ENCODE measurements around the gene SLC35E1.

DNA sequence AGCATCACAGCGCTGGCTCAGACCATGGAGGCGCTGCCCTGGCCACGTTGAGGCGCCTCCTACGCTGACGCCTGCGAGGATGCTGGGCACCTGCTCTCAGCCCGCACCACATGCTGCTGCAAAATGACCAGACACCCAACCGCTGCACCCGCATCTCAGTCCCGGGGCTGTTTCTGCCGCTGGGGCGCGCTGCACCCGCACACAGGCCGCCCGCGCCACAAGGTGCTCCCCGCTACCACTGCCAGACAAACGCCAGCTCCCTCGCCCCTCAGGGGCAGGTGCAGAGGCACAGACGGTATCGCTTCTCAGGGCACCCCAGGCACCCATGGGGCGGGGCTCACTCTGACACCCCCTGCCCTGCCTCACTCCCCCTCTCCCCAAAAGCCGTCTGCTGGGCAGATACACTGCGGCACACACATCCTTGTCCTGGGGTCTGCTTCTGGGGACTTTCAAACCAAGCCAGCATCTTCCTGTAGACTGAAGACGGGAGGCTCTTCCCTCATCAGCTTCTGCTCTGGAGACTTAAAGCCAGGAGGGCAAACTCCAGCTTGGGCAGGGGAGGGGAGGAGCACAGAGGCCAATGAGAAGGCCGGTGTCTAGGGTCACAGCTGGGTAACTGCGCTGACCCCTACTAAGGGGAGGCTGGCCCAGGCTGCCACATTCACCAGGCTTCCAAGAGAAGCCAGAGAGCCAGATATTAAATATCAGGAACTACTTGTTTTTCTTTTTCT is 46.3 kb downstream of the SLC35E1 start:
- TF ChIP-seq POLR2AphosphoS5 (IDR thresholded peaks at IDR 0.05; ENCODE audit: low read depth, low read length): no peak
- TF ChIP-seq, protein P1, sequence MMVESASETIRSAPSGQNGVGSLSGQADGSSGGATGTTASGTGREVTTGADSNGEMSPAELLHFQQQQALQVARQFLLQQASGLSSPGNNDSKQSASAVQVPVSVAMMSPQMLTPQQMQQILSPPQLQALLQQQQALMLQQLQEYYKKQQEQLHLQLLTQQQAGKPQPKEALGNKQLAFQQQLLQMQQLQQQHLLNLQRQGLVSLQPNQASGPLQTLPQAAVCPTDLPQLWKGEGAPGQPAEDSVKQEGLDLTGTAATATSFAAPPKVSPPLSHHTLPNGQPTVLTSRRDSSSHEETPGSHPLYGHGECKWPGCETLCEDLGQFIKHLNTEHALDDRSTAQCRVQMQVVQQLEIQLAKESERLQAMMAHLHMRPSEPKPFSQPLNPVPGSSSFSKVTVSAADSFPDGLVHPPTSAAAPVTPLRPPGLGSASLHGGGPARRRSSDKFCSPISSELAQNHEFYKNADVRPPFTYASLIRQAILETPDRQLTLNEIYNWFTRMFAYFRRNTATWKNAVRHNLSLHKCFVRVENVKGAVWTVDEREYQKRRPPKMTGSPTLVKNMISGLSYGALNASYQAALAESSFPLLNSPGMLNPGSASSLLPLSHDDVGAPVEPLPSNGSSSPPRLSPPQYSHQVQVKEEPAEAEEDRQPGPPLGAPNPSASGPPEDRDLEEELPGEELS (CRISPR knock-in tag; IDR thresholded peaks at IDR 0.05): no peak
- TF ChIP-seq ETV5 (CRISPR knock-in tag; IDR thresholded peaks at IDR 0.05; ENCODE audit: borderline replicate concordance): no peak
- TF ChIP-seq, protein P2, sequence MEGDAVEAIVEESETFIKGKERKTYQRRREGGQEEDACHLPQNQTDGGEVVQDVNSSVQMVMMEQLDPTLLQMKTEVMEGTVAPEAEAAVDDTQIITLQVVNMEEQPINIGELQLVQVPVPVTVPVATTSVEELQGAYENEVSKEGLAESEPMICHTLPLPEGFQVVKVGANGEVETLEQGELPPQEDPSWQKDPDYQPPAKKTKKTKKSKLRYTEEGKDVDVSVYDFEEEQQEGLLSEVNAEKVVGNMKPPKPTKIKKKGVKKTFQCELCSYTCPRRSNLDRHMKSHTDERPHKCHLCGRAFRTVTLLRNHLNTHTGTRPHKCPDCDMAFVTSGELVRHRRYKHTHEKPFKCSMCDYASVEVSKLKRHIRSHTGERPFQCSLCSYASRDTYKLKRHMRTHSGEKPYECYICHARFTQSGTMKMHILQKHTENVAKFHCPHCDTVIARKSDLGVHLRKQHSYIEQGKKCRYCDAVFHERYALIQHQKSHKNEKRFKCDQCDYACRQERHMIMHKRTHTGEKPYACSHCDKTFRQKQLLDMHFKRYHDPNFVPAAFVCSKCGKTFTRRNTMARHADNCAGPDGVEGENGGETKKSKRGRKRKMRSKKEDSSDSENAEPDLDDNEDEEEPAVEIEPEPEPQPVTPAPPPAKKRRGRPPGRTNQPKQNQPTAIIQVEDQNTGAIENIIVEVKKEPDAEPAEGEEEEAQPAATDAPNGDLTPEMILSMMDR (CRISPR knock-in tag; IDR thresholded peaks at IDR 0.05): no peak
- TF ChIP-seq CHD2 (IDR thresholded peaks at IDR 0.05; ENCODE audit: low read depth, low read length): no peak
- no peak for TF ChIP-seq POLR2A (IDR thresholded peaks at IDR 0.05; ENCODE audit: insufficient read depth in 1 of 2, low read depth in 2 of 2, low read length in 2 of 2)
- no peak for TF ChIP-seq FOSL1 (CRISPR knock-in tag; IDR thresholded peaks at IDR 0.05; ENCODE audit: borderline replicate concordance)
- no peak for TF ChIP-seq HCFC1 (IDR thresholded peaks at IDR 0.05; ENCODE audit: low read depth, low read length)
- TF ChIP-seq POLR2AphosphoS2 (IDR thresholded peaks at IDR 0.05; ENCODE audit: low read depth, low read length): no peak

All from HepG2 (cell line).